Nephron progenitor cell (in vitro differentiated cells): ENCODE data around the gene KIF2A.

Experiments used
- DNase-seq: peaks from one replicate; pipeline ENCODE4 v3.0.0; 2021
- H3K27ac Mint-ChIP-seq: 2 replicates; pipeline ENCODE4 v1.8.0; 2021; ENCODE audit warnings: mild to moderate bottlenecking, moderate library complexity, mixed read lengths
- H3K27me3 Mint-ChIP-seq: 2 replicates; pipeline ENCODE4 v1.8.0; 2021; ENCODE audit warnings: mild to moderate bottlenecking, low read depth, mixed read lengths; ENCODE audit not compliant: poor library complexity
- H3K36me3 Mint-ChIP-seq: 2 replicates; pipeline ENCODE4 v1.8.0; 2021; ENCODE audit warnings: low read depth, mixed read lengths
- H3K4me1 Mint-ChIP-seq: 2 replicates; pipeline ENCODE4 v1.8.0; 2021; ENCODE audit warnings: mixed read lengths
- H3K4me3 Mint-ChIP-seq: 2 replicates; pipeline ENCODE4 v1.8.0; 2021; ENCODE audit warnings: mild to moderate bottlenecking, moderate library complexity, mixed read lengths
- H3K9me3 Mint-ChIP-seq: 2 replicates; pipeline ENCODE4 v1.8.0; 2021; ENCODE audit warnings: mild to moderate bottlenecking, moderate library complexity, mixed read lengths
- TF ChIP-seq, protein P1 (sequence below): fragments of 200-600 bp; sonication (generic); IDR thresholded peaks from 2 replicates; pipeline ENCODE4 v1.5.0; 2021; ENCODE audit warnings: antibody characterized with exemption

KIF2A gene

DNA sequence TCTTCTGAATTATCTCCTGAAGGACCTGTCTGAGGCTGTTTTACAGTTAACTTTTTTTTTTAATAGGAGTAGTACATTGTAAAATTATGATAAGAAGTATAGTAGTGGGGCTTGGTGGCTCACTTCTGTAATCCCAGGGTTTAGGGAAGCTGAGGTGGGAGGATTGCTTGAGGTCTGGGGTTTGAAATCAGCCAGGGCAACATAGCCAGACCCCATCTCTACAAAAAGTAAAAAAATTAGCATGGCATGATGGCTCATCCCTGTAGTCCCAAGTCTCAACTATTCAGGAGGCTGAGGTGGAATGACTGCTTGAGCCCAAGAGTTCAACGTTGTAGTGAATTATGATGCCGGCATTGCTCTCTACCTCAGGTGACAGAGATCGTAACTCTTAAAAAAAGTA, 113.6 kb downstream of the KIF2A start:
- Mint-ChIP-seq H3K27ac (no peak overlapping the region), H3K4me1 (peaks cover 4% of the 10 kb centered on the region), H3K36me3 (peaks cover 23% of the 10 kb centered on the region), H3K27me3 (no peaks in the 10 kb centered on the region), H3K4me3 (no peak overlapping the region), H3K9me3 (no peaks in the 10 kb centered on the region)
- TF ChIP-seq, protein P1, sequence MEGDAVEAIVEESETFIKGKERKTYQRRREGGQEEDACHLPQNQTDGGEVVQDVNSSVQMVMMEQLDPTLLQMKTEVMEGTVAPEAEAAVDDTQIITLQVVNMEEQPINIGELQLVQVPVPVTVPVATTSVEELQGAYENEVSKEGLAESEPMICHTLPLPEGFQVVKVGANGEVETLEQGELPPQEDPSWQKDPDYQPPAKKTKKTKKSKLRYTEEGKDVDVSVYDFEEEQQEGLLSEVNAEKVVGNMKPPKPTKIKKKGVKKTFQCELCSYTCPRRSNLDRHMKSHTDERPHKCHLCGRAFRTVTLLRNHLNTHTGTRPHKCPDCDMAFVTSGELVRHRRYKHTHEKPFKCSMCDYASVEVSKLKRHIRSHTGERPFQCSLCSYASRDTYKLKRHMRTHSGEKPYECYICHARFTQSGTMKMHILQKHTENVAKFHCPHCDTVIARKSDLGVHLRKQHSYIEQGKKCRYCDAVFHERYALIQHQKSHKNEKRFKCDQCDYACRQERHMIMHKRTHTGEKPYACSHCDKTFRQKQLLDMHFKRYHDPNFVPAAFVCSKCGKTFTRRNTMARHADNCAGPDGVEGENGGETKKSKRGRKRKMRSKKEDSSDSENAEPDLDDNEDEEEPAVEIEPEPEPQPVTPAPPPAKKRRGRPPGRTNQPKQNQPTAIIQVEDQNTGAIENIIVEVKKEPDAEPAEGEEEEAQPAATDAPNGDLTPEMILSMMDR, result no peak
- no peak for DNase-seq

DNA sequence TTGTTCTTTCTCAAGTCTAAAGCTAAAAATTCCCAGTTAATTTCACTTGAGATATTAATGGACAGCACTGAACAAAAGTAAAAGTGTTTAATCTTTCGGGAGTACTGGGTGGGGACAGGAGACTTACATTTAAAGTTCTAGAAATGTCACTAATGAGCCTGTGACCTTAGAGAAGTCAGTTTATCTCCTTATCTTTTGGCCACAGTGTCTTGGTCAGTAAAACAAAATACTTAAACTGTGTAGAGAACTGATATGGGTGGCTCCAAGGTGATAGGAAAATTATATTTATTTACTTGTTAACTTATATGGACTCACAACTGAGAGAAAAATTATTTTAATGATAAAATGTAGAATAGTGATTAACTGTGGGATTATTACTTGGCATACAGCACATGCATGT, 115.4 kb downstream of the KIF2A start:
- no peak overlapping the region for H3K4me3 Mint-ChIP-seq
- H3K27ac Mint-ChIP-seq, result no peak overlapping the region
- H3K9me3 Mint-ChIP-seq, result peaks cover 3% of the 10 kb centered on the region
- TF ChIP-seq, protein P1, result no peak
- no peaks in the 10 kb centered on the region for H3K4me1 Mint-ChIP-seq
- no peaks in the 10 kb centered on the region for H3K27me3 Mint-ChIP-seq
- H3K36me3 Mint-ChIP-seq, result peaks cover 40% of the 10 kb centered on the region
- no peak for DNase-seq

DNA sequence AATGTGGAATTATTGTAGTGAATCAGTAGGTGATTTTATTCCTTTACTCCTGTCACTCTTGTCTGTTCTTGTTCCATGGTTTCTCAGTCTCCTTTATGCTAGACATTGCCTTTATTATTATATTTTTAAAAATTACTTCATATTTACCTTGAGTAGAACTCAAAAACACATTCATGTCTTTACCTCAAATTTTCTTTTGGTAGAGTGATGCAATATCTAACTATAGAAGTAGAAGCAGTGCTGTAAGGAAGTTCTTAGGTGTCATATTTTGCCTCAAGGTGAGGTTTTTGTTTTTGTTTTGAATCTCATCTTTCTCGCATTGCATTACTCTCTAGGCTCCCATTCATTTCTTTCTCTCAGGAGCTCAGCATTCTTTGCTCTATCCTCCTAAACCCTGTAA, 118.8 kb downstream of the KIF2A start:
- H3K4me3 Mint-ChIP-seq, result no peak overlapping the region
- H3K9me3 Mint-ChIP-seq, result peaks cover 3% of the 10 kb centered on the region
- peaks cover 31% of the 10 kb centered on the region for H3K36me3 Mint-ChIP-seq
- no peak for DNase-seq
- TF ChIP-seq, protein P1, result no peak
- H3K27me3 Mint-ChIP-seq, result no peaks in the 10 kb centered on the region
- no peak overlapping the region for H3K27ac Mint-ChIP-seq
- no peaks in the 10 kb centered on the region for H3K4me1 Mint-ChIP-seq

DNA sequence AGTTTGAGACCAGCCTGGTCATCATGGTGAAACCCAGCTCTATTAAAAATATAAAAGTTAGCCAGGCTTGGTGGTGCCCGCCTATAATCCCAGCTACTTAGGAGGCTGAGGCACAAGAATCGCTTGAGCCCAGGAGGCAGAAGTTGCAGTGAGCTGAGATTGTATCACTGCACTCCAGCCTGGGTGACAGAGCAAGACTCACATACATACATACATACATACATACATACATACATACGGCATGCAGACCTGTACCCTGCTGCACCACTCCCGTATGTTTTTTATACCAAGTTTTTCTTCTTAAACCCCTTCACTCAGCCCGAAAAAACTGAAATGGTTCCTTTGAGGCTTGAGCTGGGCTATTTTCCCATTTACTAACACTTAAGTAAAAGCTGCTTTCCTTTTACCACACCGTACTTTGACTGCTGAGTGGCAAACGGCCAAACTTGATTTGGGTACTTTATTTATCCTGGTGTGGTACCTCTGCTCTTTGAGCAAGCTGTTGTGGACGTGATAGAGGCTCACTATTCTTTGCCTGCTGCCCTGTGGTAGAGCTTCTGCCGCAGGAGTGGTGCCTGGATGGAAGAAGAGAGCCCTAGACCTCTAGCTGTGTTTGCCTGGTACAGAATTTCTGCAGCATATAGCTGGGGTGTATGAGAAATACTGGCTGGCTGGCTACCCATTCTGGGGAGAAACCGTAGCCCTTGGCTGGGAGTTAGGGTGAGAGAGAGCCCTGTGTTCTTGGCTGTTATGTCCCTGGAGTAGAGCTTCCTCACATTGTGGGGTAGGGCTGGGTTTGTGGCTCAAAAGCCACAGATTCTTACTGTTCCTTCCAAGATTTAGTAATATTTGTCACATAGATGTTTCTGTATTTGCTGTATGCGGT, 126.0 kb downstream of the KIF2A start:
- peak overlapping the region; percentile 16 for H3K27ac Mint-ChIP-seq
- H3K27me3 Mint-ChIP-seq, result no peaks in the 10 kb centered on the region
- no peaks in the 10 kb centered on the region for H3K9me3 Mint-ChIP-seq
- no peaks in the 10 kb centered on the region for H3K4me1 Mint-ChIP-seq
- TF ChIP-seq, protein P1, result no peak
- peaks cover 3% of the 10 kb centered on the region for H3K36me3 Mint-ChIP-seq
- no peak overlapping the region for H3K4me3 Mint-ChIP-seq
- DNase-seq, result no peak

DNA sequence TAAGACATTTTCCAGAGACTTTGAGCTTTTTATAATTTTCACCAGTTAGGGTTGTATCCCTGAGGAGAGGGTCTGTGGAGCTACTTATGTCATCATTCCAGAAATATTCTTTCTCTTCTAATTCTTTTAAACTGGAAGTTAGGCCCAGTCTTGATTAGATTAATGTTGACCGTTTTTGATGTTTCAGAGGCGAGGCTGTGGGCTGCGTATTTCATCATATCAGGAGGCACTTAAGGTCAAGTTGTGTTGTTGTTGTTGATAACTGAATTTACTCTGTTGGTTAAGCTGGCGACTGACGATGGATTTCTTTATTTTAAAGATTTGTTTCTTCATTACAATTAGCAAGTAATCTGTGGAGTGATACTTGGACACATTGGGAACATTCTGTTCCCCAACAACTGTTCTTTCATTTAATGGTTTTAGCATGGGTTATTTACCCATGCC, 126.6 kb downstream of the KIF2A start:
- H3K4me3 Mint-ChIP-seq, result no peak overlapping the region
- DNase-seq, result no peak
- TF ChIP-seq, protein P1, result no peak
- H3K27me3 Mint-ChIP-seq, result no peaks in the 10 kb centered on the region
- H3K36me3 Mint-ChIP-seq, result peaks cover 6% of the 10 kb centered on the region
- no peaks in the 10 kb centered on the region for H3K4me1 Mint-ChIP-seq
- H3K9me3 Mint-ChIP-seq, result no peaks in the 10 kb centered on the region
- H3K27ac Mint-ChIP-seq, result peak overlapping the region; percentile 16
